ENCODE data around the gene ZNHIT3. TPM values are rescaled to one million over a fixed set of nuclear protein-coding genes. Genes with fewer than 3 reads are reported as not detected.

ZNHIT3 gene
- total RNA-seq, 1 donor from 2014 or later, result 37.2 TPM

DNA sequence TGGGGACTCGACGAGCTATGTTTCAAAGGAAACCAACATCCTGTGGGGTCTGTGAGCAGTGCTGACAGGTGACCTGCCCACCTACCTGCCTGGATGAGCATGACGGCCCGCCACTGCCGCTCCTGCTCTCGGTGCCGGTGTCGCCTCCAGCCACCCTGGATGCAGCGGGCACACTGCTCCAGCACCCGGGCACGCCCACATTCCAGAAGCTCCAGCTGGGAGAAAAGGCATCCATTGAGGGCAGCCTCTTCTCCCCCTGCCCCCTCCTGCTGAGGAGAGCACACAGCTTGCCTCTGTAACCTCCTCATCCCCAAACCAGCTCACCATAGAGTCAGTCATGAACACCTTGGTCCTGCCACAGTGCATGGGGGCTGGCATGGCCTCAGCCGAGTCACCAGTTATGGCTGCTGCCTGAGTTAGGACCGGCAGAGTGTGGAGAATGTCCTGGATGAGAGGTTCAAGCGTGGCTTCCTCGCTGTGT is 14.3 kb downstream of the ZNHIT3 start:
- no peaks in the 10 kb centered on the region for H3K9me3 Mint-ChIP-seq
- H3K27ac Mint-ChIP-seq, result no peak overlapping the region
- no peaks in the 10 kb centered on the region for H3K27me3 Mint-ChIP-seq (ENCODE audit: low read depth)
- H3K36me3 Mint-ChIP-seq, result peaks cover 19% of the 10 kb centered on the region
- no peaks in the 10 kb centered on the region for H3K4me1 Mint-ChIP-seq
- TF ChIP-seq, protein P1, sequence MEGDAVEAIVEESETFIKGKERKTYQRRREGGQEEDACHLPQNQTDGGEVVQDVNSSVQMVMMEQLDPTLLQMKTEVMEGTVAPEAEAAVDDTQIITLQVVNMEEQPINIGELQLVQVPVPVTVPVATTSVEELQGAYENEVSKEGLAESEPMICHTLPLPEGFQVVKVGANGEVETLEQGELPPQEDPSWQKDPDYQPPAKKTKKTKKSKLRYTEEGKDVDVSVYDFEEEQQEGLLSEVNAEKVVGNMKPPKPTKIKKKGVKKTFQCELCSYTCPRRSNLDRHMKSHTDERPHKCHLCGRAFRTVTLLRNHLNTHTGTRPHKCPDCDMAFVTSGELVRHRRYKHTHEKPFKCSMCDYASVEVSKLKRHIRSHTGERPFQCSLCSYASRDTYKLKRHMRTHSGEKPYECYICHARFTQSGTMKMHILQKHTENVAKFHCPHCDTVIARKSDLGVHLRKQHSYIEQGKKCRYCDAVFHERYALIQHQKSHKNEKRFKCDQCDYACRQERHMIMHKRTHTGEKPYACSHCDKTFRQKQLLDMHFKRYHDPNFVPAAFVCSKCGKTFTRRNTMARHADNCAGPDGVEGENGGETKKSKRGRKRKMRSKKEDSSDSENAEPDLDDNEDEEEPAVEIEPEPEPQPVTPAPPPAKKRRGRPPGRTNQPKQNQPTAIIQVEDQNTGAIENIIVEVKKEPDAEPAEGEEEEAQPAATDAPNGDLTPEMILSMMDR (IDR thresholded peaks at IDR 0.05; ENCODE audit: unreplicated experiment), result no peak
- no peak overlapping the region for H3K4me3 Mint-ChIP-seq
- no peak for DNase-seq (ENCODE audit: low spot score in 2 of 2, unreplicated experiment in 2 of 2)

DNA sequence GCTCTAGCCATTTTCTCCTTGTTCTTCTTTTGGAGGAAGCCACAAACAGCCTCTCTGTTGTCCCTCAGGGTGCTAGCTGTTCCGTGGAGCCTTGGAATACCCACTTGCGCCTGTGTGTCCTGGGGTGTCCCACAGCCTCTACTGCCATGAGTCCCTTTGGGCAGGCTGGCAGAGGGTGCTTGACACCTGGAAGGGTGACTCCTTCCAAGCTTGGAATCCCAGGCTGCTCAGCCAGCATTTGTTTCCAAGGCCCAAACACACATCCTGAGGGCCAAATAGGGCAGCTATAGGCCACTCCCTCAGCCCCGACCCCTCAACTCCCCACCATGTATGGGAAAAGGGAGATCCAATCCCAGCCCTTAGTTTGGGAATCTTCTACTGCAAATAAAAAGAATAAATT is 14.9 kb downstream of the ZNHIT3 start:
- TF ChIP-seq, protein P1 (IDR thresholded peaks at IDR 0.05; ENCODE audit: unreplicated experiment), result no peak
- peaks cover 14% of the 10 kb centered on the region for H3K36me3 Mint-ChIP-seq
- no peaks in the 10 kb centered on the region for H3K27me3 Mint-ChIP-seq (ENCODE audit: low read depth)
- H3K27ac Mint-ChIP-seq, result no peak overlapping the region
- H3K4me3 Mint-ChIP-seq, result no peak overlapping the region
- DNase-seq (ENCODE audit: low spot score in 2 of 2, unreplicated experiment in 2 of 2), result no peak
- no peaks in the 10 kb centered on the region for H3K9me3 Mint-ChIP-seq
- H3K4me1 Mint-ChIP-seq, result no peaks in the 10 kb centered on the region

DNA sequence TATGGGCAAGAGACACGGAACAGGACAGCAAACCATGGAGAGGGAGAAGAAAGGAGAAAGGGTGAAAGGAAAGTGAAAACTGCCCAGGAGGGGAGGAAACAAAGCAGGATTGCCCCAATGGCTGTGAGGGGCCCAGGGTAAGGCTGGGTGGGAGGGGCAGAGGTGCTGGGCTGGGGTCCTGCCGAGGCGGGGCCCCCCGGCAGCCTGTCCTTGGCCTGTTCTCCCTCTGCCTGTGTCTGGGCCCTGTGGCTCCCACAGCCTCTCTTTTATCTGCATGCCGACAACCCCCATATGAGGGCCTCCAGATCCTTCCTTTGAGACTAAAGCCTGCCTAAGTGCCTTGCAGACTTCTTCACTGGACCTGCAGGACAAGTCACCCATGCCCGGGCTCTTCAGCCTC is 15.5 kb downstream of the ZNHIT3 start:
- Mint-ChIP-seq H3K4me1 (no peaks in the 10 kb centered on the region), H3K4me3 (no peak overlapping the region), H3K27ac (no peak overlapping the region), H3K27me3 (ENCODE audit: low read depth) (no peaks in the 10 kb centered on the region), H3K36me3 (peaks cover 12% of the 10 kb centered on the region), H3K9me3 (no peaks in the 10 kb centered on the region)
- no peak for DNase-seq (ENCODE audit: low spot score in 2 of 2, unreplicated experiment in 2 of 2)
- TF ChIP-seq, protein P1 (IDR thresholded peaks at IDR 0.05; ENCODE audit: unreplicated experiment), result no peak

DNA sequence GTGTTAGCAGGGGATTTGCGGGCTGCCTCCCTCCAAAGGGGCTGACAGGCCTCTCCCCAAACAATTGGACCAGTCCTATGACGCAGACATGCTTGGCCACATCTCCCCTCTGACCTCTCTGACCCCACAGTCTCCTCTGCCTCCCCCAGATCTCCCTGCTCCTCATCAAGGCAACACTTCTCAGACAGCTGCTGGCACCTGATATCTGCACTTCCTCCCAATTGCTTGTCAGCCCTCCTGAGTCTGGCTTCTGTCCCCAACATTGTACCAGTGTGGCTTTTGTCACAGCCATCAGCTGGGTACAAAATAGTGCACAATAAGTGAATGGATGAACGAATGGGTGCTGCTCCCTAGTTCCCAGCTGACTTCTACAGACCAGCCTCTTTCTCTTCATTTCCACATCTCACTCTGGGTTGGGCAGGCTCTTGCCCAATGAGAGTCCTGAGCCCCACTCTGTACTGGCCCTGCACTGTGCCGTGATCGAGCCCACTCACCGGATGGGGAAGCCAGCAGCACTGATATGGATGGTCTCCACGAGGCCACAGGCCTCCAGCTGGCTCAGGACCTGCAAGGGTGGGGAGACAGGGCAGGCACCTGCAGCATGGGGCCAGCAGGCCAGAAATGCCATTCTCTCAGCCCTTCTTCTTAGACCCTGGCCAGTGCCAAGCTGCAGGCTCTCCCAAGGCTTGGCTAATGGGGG is 17.1 kb downstream of the ZNHIT3 start:
- no peak overlapping the region for H3K4me3 Mint-ChIP-seq
- H3K4me1 Mint-ChIP-seq, result no peaks in the 10 kb centered on the region
- TF ChIP-seq, protein P1 (IDR thresholded peaks at IDR 0.05; ENCODE audit: unreplicated experiment), result no peak
- no peaks in the 10 kb centered on the region for H3K27me3 Mint-ChIP-seq (ENCODE audit: low read depth)
- no peak for DNase-seq (ENCODE audit: low spot score in 2 of 2, unreplicated experiment in 2 of 2)
- no peak overlapping the region for H3K27ac Mint-ChIP-seq
- peaks cover 12% of the 10 kb centered on the region for H3K36me3 Mint-ChIP-seq
- no peaks in the 10 kb centered on the region for H3K9me3 Mint-ChIP-seq

DNA sequence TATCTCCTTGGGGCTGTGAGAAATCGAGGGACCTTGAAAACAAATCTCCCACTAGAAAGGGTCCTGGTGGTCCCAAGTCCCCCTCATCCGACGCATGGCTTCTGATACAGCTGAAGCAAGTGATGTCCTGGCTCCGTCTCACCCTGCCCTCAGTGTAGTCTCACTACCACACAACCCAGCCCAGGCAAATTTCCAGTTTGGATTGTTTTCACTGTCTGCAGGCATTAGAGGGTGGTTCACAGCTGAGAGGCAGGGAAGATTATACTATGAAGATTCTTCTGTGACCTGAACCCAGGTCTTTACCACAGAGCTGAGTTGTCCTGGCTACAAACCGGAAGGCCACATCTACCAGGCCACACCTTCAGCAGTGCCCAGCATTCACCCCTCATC is 17.7 kb downstream of the ZNHIT3 start:
- Mint-ChIP-seq H3K4me3 (no peak overlapping the region), H3K27me3 (ENCODE audit: low read depth) (no peaks in the 10 kb centered on the region), H3K27ac (no peak overlapping the region), H3K9me3 (no peaks in the 10 kb centered on the region), H3K36me3 (peaks cover 12% of the 10 kb centered on the region), H3K4me1 (no peaks in the 10 kb centered on the region)
- no peak for DNase-seq (ENCODE audit: low spot score in 2 of 2, unreplicated experiment in 2 of 2)
- TF ChIP-seq, protein P1 (IDR thresholded peaks at IDR 0.05; ENCODE audit: unreplicated experiment), result no peak
